Stimulated activated effector memory CD8-positive, alpha-beta T cell treated with anti-CD3 and anti-CD28 coated beads, Interleukin-12 subunit alpha, Interleukin-12 subunit beta, amount 100 ng/mL, for 72 hours (primary cell): ENCODE results near the gene NDFIP2.
A peak's percentile ranks its signal among the peaks of the same experiment; 100 is the strongest.

Experiments used
- ATAC-seq: fragments of 150-1000 bp; cut with Tn5 transposase; 2 replicates; pipeline ENCODE4 v1.10.0; 2021
- DNase-seq, 2 donors: peaks; one replicate each; pipeline ENCODE4 v3.0.0; 2021 to 2022; ENCODE audit warnings: low spot score in 2 of 2
- H3K27ac Mint-ChIP-seq: one replicate; pipeline ENCODE4 v1.8.0; 2022; ENCODE audit warnings: mild to moderate bottlenecking, mixed read lengths
- H3K36me3 Mint-ChIP-seq: one replicate; pipeline ENCODE4 v1.8.0; 2022; ENCODE audit warnings: mild to moderate bottlenecking, mixed read lengths
- H3K4me1 Mint-ChIP-seq: one replicate; pipeline ENCODE4 v1.8.0; 2022; ENCODE audit warnings: mixed read lengths
- H3K4me3 Mint-ChIP-seq: one replicate; pipeline ENCODE4 v1.8.0; 2022; ENCODE audit warnings: mild to moderate bottlenecking, mixed read lengths
- H3K9me3 Mint-ChIP-seq: one replicate; pipeline ENCODE4 v1.8.0; 2022; ENCODE audit warnings: mixed read lengths

Gene NDFIP2

DNA sequence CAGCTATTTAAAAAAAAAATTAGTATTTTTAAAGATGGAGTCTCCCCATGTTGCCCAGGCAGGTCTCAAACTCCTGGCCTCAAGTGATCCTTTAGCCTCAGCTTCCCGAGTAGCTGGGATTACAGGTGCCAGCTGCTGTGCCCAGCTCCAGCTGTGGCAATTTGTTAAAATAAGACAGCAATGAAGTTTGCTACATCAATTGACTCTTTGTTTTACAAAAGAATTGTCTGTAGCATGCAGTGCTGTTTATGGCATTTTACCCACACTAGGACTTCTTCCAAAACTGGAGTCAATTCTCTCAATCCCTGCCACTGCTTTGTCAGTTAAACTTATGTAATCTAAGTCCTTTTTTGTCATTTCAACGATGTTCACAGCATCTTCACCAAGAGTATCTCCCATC lies 49.3 kb downstream of the NDFIP2 start:
- H3K27ac Mint-ChIP-seq, result peak overlapping the region; percentile 39
- peaks cover 20% of the 10 kb centered on the region for H3K4me1 Mint-ChIP-seq
- no peak for DNase-seq
- ATAC-seq, result no peak
- H3K4me3 Mint-ChIP-seq, result no peak overlapping the region
- peaks cover 57% of the 10 kb centered on the region for H3K36me3 Mint-ChIP-seq
- no peaks in the 10 kb centered on the region for H3K9me3 Mint-ChIP-seq

DNA sequence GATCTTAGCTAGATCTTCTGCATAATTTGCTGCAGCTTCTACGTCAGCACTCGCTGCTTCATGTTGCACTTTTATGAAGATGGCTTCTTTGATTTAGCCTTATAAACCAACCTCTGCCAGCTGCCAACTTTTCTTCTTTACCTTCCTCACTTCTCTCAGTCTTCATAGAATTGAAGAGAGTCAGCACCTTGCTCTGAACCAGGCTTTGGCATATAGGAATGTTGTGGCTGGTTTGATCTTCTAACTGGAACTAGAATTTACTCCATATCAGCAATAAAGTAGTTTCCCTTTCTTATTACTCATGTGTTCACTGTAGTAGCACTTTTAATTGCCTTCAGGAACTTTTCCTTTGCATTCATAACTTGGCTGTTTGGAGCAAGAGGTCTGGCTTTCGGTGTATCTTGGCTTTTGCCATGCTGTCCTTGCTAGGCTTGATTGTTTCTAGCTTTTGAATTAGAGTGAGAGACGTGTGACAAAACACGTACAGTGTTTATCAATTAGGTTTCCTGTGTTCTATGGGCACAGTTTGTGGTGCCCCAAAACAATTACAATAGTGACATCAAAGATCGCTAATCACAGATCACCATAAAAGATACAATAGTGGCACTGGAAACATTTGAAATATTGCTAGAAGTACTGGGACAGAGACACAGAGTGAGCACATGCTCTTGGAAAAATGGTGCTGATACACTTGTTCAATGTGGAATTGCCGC lies 50.7 kb downstream of the NDFIP2 start:
- peaks cover 20% of the 10 kb centered on the region for H3K4me1 Mint-ChIP-seq
- H3K27ac Mint-ChIP-seq, result no peak overlapping the region
- ATAC-seq (no peak), DNase-seq (no peak)
- peaks cover 71% of the 10 kb centered on the region for H3K36me3 Mint-ChIP-seq
- H3K4me3 Mint-ChIP-seq, result no peak overlapping the region
- no peaks in the 10 kb centered on the region for H3K9me3 Mint-ChIP-seq

DNA sequence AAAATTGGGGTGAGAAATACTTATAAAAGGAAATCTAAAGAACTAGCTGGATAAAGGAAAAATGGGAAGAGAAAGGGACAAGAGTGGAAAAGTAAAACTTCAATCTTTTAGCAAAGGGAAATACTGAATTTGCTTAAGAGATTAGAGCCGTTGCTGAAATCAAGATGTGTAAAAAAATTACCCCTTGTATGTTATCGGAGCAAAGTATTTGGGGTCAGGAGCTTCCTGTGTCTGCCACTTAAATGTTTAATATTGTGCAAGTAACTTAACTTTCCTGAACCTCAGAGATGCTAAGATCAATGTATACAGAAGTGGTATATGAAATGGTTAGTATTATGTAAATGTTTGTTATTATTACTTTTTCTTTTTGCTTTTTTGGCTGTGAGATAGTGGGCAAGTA lies 51.6 kb downstream of the NDFIP2 start:
- peaks cover 80% of the 10 kb centered on the region for H3K36me3 Mint-ChIP-seq
- no peak for ATAC-seq

DNA sequence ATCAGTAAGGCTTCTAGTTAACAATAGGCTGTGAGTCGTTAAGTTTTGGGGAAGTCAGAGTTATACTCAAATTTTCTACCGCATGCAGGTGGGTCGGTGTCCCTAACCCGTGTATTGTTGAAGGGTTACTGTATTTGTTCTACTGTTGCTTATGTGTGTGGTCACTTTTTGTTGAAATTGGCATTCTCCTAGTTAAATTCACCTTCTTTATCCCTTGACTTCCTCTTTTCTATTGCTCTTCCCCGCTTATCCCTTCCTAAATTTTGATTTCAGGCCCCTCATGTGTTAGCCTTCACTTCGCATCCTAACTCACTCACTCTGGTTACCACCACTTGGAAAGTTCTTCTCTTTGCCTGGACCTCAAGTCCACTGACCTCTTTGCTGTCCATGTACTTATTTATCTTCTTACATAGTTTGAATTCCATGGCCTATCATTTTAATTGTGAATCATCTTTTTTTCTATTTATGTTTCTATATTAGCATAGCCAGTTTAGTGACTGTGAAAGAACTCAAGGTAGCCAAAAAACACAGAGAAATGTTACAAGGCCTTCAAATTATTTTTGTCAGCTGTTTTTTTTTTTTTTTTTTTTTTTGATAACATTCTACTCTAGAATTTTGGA lies 52.9 kb downstream of the NDFIP2 start:
- Mint-ChIP-seq H3K4me1 (peaks cover 20% of the 10 kb centered on the region), H3K27ac (no peak overlapping the region), H3K36me3 (peaks cover 79% of the 10 kb centered on the region), H3K9me3 (no peaks in the 10 kb centered on the region), H3K4me3 (no peak overlapping the region)
- no peak for ATAC-seq
- no peak for DNase-seq

More for the DNA sequence above, 51.6 kb downstream of the NDFIP2 start:
- no peak overlapping the region for H3K27ac Mint-ChIP-seq
- no peaks in the 10 kb centered on the region for H3K9me3 Mint-ChIP-seq
- H3K4me1 Mint-ChIP-seq, result peaks cover 20% of the 10 kb centered on the region
- DNase-seq, result no peak
- no peak overlapping the region for H3K4me3 Mint-ChIP-seq

DNA sequence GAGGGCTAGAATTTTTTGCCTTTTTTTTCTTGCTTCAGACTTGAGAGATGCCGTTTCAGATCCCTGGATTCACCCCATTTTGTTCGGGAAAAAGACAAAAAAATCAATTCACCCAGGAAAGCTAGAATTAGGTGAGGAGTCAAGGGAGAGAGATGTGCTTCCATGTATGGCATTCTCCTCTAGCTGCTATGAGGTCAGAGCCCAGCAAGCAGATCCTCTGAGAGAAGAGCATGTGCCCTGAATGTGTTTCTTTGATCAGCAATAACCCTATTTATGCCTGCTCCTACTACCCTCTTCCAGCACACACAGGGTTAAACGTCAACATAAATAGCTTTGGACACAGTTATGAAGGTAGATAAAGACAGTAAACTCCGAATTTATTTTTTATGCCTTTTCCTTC lies 53.6 kb downstream of the NDFIP2 start:
- H3K27ac Mint-ChIP-seq, result no peak overlapping the region
- DNase-seq (no peak), ATAC-seq (no peak)
- H3K4me3 Mint-ChIP-seq, result no peak overlapping the region
- H3K9me3 Mint-ChIP-seq, result no peaks in the 10 kb centered on the region
- H3K36me3 Mint-ChIP-seq, result peaks cover 85% of the 10 kb centered on the region
- H3K4me1 Mint-ChIP-seq, result peaks cover 24% of the 10 kb centered on the region

DNA sequence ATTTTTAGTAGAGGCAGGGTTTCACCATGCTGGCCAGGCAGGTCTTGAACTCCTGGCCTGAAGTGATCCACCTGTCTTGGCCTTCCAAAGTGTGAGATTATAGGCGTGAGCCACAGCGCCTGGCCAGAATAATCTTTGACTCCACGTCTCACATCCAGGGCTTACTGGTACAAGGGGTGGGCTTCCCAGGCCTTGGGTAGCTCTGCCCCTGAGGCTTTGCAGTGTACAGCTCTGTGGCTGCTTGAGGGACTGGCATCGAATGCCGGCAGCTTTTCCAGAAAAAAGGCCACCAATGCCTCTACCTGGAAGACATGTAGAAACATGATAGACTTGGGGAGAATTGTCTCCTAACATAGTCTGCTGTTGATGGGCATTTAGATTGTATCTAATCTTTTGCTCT lies 57.8 kb downstream of the NDFIP2 start:
- DNase-seq (no peak), ATAC-seq (no peak)
- no peaks in the 10 kb centered on the region for H3K9me3 Mint-ChIP-seq
- H3K4me1 Mint-ChIP-seq, result peaks cover 8% of the 10 kb centered on the region
- no peak overlapping the region for H3K27ac Mint-ChIP-seq
- peaks cover 81% of the 10 kb centered on the region for H3K36me3 Mint-ChIP-seq
- H3K4me3 Mint-ChIP-seq, result no peak overlapping the region

DNA sequence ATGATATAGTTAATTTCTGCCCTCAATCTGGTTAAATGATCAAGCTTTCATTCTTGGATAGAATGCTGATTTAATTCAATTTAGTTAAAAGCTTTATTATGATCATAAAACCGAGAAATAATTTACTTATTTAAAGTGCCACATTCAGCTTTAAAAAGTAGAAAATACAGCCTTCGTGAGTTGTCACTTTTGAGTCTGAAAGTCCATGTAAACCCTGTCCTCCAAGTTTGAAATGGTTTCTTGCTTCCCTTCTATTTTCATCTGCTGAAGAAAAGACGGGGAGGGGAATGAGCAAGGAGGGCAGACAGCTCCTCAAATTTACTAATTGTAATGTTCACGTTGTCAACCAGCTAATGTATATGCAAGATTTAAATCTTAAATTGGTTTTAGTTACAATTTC lies 59.5 kb downstream of the NDFIP2 start:
- H3K9me3 Mint-ChIP-seq, result no peaks in the 10 kb centered on the region
- no peak overlapping the region for H3K27ac Mint-ChIP-seq
- no peak for DNase-seq
- ATAC-seq, result no peak
- H3K4me3 Mint-ChIP-seq, result no peak overlapping the region
- peaks cover 8% of the 10 kb centered on the region for H3K4me1 Mint-ChIP-seq
- H3K36me3 Mint-ChIP-seq, result peaks cover 69% of the 10 kb centered on the region

DNA sequence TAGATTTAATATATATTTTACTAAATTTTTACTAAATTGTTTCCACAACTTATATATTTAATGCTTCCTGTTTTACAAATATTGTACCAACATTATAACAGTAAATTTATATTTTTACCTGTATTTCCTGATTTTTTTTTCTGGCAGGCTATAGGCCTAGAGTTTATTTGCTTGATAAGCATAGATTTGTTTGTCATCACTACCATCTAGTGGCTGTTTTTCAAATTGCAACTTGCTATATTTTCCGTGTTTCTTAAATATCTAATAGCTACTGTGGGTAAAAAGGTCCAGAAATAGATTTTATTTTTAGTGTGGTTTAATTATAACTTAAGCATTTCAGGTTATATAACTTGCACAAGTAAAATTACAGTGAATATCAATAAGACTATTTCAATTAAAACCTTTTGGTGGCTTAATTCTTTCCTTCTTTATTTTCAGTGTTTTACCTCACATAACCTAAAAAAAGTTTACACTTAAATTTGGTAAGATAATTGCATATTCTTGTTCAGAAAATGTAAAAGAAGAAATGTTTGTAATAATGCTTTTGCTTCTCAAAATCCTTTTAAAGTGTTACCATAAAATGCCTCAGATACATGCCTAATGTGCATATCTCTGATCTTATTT lies 60.6 kb downstream of the NDFIP2 start:
- H3K9me3 Mint-ChIP-seq, result no peaks in the 10 kb centered on the region
- H3K27ac Mint-ChIP-seq, result no peak overlapping the region
- H3K4me3 Mint-ChIP-seq, result no peak overlapping the region
- peaks cover 8% of the 10 kb centered on the region for H3K4me1 Mint-ChIP-seq
- ATAC-seq (no peak), DNase-seq (no peak)
- peaks cover 59% of the 10 kb centered on the region for H3K36me3 Mint-ChIP-seq

GRCh38 chr13:79543883-79544282 lies 62.9 kb downstream of the NDFIP2 start:
- H3K27ac Mint-ChIP-seq, result no peak overlapping the region
- ATAC-seq (no peak), DNase-seq (no peak)
- peaks cover 16% of the 10 kb centered on the region for H3K4me1 Mint-ChIP-seq
- no peak overlapping the region for H3K4me3 Mint-ChIP-seq
- peaks cover 51% of the 10 kb centered on the region for H3K36me3 Mint-ChIP-seq
- no peaks in the 10 kb centered on the region for H3K9me3 Mint-ChIP-seq

- DNase-seq (no peak), ATAC-seq (no peak)
- H3K9me3 Mint-ChIP-seq, result no peaks in the 10 kb centered on the region
- H3K4me3 Mint-ChIP-seq, result no peak overlapping the region
- H3K4me1 Mint-ChIP-seq, result peaks cover 8% of the 10 kb centered on the region
- no peak overlapping the region for H3K27ac Mint-ChIP-seq
- H3K36me3 Mint-ChIP-seq, result peaks cover 38% of the 10 kb centered on the region
These were observed 66.5 kb downstream of the NDFIP2 start for GRCh38 chr13:79547211-79548195.

- Mint-ChIP-seq H3K27ac (no peak overlapping the region), H3K4me3 (no peak overlapping the region), H3K36me3 (peaks cover 43% of the 10 kb centered on the region), H3K4me1 (peaks cover 8% of the 10 kb centered on the region), H3K9me3 (no peaks in the 10 kb centered on the region)
- ATAC-seq, result no peak
- DNase-seq, result no peak
These were observed 67.9 kb downstream of the NDFIP2 start for GRCh38 chr13:79548902-79549301.

DNA sequence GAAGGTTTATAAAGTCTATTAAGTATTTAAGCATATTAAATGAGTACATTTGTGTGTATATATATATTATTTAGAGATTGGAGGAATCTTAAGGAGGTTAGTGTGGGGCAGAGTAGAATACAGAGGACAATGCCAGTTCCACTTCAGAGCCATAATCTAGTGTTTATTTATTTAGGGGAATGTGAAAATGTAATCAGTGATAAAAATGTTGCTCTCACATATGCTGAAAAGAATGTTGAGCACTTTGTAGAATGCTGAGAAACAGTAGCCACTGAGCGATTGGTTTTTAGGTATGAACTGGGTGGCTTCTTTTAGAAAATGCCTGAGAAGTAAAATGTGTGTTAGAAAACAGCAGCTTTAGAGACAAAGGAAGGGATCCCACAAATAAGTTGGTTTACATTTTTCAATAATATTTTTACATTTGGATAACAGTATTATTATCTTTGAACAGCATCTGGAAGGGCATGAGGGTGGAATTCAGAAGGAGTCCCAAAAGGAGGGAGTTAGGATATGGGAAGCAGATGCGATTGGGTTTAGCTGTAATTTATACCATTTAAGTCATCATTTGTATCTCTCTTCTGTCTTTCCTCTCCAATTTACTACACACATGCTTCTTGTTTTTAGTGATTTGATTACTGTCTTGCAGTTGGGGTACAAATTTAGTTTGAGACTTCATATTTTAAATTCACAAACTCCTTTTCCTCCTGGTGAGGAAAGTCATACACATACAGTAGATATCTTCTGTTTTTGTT lies 68.6 kb downstream of the NDFIP2 start:
- peaks cover 8% of the 10 kb centered on the region for H3K4me1 Mint-ChIP-seq
- H3K9me3 Mint-ChIP-seq, result no peaks in the 10 kb centered on the region
- peaks cover 37% of the 10 kb centered on the region for H3K36me3 Mint-ChIP-seq
- H3K4me3 Mint-ChIP-seq, result no peak overlapping the region
- H3K27ac Mint-ChIP-seq, result no peak overlapping the region
- no peak for ATAC-seq
- DNase-seq, result no peak

DNA sequence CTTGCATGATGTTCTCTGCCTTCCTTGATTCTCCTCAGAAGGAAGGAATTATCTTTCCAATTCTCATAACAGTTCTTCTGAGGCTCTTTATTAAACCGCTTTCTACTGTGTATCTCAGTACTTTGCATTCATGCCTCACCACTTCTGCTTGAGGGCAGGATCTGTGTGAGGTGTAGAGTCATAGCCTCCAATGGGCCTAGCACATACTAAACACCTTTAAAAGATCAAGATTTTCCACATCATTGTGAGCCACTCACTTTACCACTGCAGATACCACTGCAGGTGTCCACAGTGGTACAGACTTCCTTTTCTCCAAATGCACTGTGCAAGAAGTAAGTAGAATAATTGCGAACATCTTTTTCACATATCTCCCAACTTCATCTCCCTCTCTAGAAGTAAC lies 76.7 kb downstream of the NDFIP2 start:
- Mint-ChIP-seq H3K36me3 (peaks cover 39% of the 10 kb centered on the region), H3K27ac (no peak overlapping the region), H3K9me3 (peaks cover 10% of the 10 kb centered on the region), H3K4me3 (no peak overlapping the region), H3K4me1 (no peaks in the 10 kb centered on the region)
- no peak for DNase-seq
- ATAC-seq, result no peak

- Mint-ChIP-seq H3K4me3 (no peak overlapping the region), H3K9me3 (peaks cover 19% of the 10 kb centered on the region), H3K4me1 (no peaks in the 10 kb centered on the region), H3K36me3 (peaks cover 33% of the 10 kb centered on the region), H3K27ac (no peak overlapping the region)
- ATAC-seq (peak; percentile 11), DNase-seq (no peak)
These were observed 80.0 kb downstream of the NDFIP2 start for GRCh38 chr13:79560954-79561353.
